CD4-positive, CD25-positive, alpha-beta regulatory T cell (primary cell): ENCODE data around the gene KYNU. TPM values are rescaled to one million over a fixed set of nuclear protein-coding genes. Genes with fewer than 3 reads are reported as not detected.
"Not testable (repeated sequence)": the region's sequence is repeated elsewhere in the genome, so short reads cannot be mapped to it uniquely, and the experiment has no call there.

ENCODE experiments used
- ATAC-seq, 2 donors: fragments of 150-1000 bp; cut with Tn5 transposase; one replicate each; pipeline ENCODE4 v1.10.0; 2021; ENCODE audit warnings: low read depth in 2 of 2, moderate number of reproducible peaks in 2 of 2, moderate library complexity in 1 of 2
- DNase-seq, 3 donors: peaks; one replicate each; pipeline versions ENCODE4 v3.0.0 to v3.0.0-alpha.2; 2012 to 2022; ENCODE audit warnings: mixed read lengths in 1 of 3
- H3K27ac ChIP-seq: one replicate; pipeline ENCODE4 v1.7.0; 2013; ENCODE audit warnings: mild to moderate bottlenecking, low read length; ENCODE audit not compliant: insufficient read depth, poor library complexity, severe bottlenecking
- H3K27me3 ChIP-seq: one replicate; pipeline ENCODE4 v1.7.0; 2013; ENCODE audit warnings: low read length; ENCODE audit not compliant: control insufficient read depth, insufficient read depth
- H3K36me3 ChIP-seq: one replicate; pipeline ENCODE4 v1.7.0; 2013; ENCODE audit warnings: mild to moderate bottlenecking, low read length, moderate library complexity; ENCODE audit not compliant: control insufficient read depth, insufficient read depth
- H3K4me1 ChIP-seq: 2 replicates; pipeline ENCODE4 v1.7.0; 2013; ENCODE audit warnings: mild to moderate bottlenecking, low read length; ENCODE audit not compliant: insufficient read depth, control insufficient read depth, poor library complexity, severe bottlenecking
- H3K4me3 ChIP-seq: one replicate; pipeline ENCODE4 v1.7.0; 2013; ENCODE audit warnings: low read depth, mild to moderate bottlenecking, low read length, moderate library complexity
- H3K9me3 ChIP-seq, 2 experiments: 1 replicate in 1 of 2; 2 replicates in 1 of 2; pipeline ENCODE4 v1.7.0; 2013; ENCODE audit warnings: low read length in 2 of 2, mild to moderate bottlenecking in 1 of 2, moderate library complexity in 1 of 2; ENCODE audit not compliant: control insufficient read depth in 2 of 2
- H3K27ac Mint-ChIP-seq, 3 donors: one replicate each; pipeline ENCODE4 v1.8.0; 2020 to 2022; ENCODE audit warnings: mild to moderate bottlenecking in 3 of 3, mixed read lengths in 3 of 3, moderate library complexity in 2 of 3
- H3K27me3 Mint-ChIP-seq: one replicate; pipeline ENCODE4 v1.8.0; 2022; ENCODE audit warnings: mild to moderate bottlenecking, mixed read lengths
- H3K36me3 Mint-ChIP-seq: one replicate; pipeline ENCODE4 v1.8.0; 2020; ENCODE audit warnings: mixed read lengths
- H3K4me1 Mint-ChIP-seq, 4 donors: one replicate each; pipeline ENCODE4 v1.8.0; 2020 to 2022; ENCODE audit warnings: mixed read lengths in 4 of 4, mild to moderate bottlenecking in 1 of 4
- H3K4me3 Mint-ChIP-seq, 4 donors: one replicate each; pipeline ENCODE4 v1.8.0; 2020 to 2022; ENCODE audit warnings: mild to moderate bottlenecking in 4 of 4, mixed read lengths in 4 of 4, moderate library complexity in 3 of 4
- H3K9me3 Mint-ChIP-seq, 7 donors: one replicate each; pipeline ENCODE4 v1.8.0; 2020 to 2022; ENCODE audit warnings: mixed read lengths in 7 of 7, mild to moderate bottlenecking in 3 of 7, moderate library complexity in 2 of 7
- polyA plus RNA-seq, 4 donors: library from polyadenylated mRNA; unstranded; fragments of 300-500 nt; fragmentation: Illumina TruSeq; gene quantifications; one replicate each; pipeline ENCODE4 v1.2.3, GENCODE V29; 2021
- total RNA-seq: library from RNA; stranded (reverse); gene quantifications from one replicate; pipeline ENCODE4 v1.2.3, GENCODE V29; 2022

KYNU gene
- total and polyA plus RNA-seq, 5 donors from 2014 or later, result 0.08 TPM; not detected in 4

GRCh38 chr2:142853912-142854311 is 23.6 kb upstream of the KYNU start:
- no peak overlapping the region for H3K27ac Mint-ChIP-seq
- Histone ChIP-seq H3K4me1 (no peaks in the 10 kb centered on the region), H3K9me3 (no peaks in the 10 kb centered on the region), H3K27me3 (no peaks in the 10 kb centered on the region), H3K36me3 (no peaks in the 10 kb centered on the region), H3K4me3 (no peak overlapping the region), H3K27ac (no peak overlapping the region)
- DNase-seq, result no peak
- no peak for ATAC-seq
- no peaks in the 10 kb centered on the region for H3K4me1 Mint-ChIP-seq
- H3K36me3 Mint-ChIP-seq, result no peaks in the 10 kb centered on the region
- no peak overlapping the region for H3K4me3 Mint-ChIP-seq
- no peaks in the 10 kb centered on the region for H3K27me3 Mint-ChIP-seq
- peaks cover 0 to 3% (median 0%) of the 10 kb centered on the region in 7 donors for H3K9me3 Mint-ChIP-seq

- Mint-ChIP-seq H3K27ac (no peak overlapping the region), H3K4me1 (no peaks in the 10 kb centered on the region), H3K4me3 (no peak overlapping the region), H3K9me3 (peaks cover 0 to 6% (median 0%) of the 10 kb centered on the region in 7 donors), H3K27me3 (no peaks in the 10 kb centered on the region), H3K36me3 (no peaks in the 10 kb centered on the region)
- Histone ChIP-seq H3K27me3 (no peaks in the 10 kb centered on the region), H3K27ac (no peak overlapping the region), H3K9me3 (no peaks in the 10 kb centered on the region), H3K4me1 (no peaks in the 10 kb centered on the region), H3K4me3 (no peak overlapping the region), H3K36me3 (no peaks in the 10 kb centered on the region)
- DNase-seq (no peak), ATAC-seq (no peak)
Measured at GRCh38 chr2:142857256-142858164, 20.0 kb upstream of the KYNU start.

GRCh38 chr2:142858961-142859360 is 18.5 kb upstream of the KYNU start:
- no peak for DNase-seq
- no peak overlapping the region for H3K27ac Mint-ChIP-seq
- Histone ChIP-seq H3K27ac (no peak overlapping the region), H3K9me3 (no peaks in the 10 kb centered on the region), H3K4me3 (no peak overlapping the region), H3K4me1 (no peaks in the 10 kb centered on the region), H3K36me3 (no peaks in the 10 kb centered on the region), H3K27me3 (no peaks in the 10 kb centered on the region)
- H3K4me3 Mint-ChIP-seq, result no peak overlapping the region
- peaks cover 0 to 7% (median 0%) of the 10 kb centered on the region in 7 donors for H3K9me3 Mint-ChIP-seq
- no peaks in the 10 kb centered on the region for H3K27me3 Mint-ChIP-seq
- no peak for ATAC-seq
- H3K4me1 Mint-ChIP-seq, result no peaks in the 10 kb centered on the region
- no peaks in the 10 kb centered on the region for H3K36me3 Mint-ChIP-seq

- no peaks in the 10 kb centered on the region for H3K27me3 ChIP-seq
- no peak overlapping the region for H3K27ac ChIP-seq
- no peaks in the 10 kb centered on the region for H3K4me1 ChIP-seq
- Mint-ChIP-seq H3K9me3 (peaks cover 0 to 7% (median 0%) of the 10 kb centered on the region in 7 donors), H3K4me3 (no peak overlapping the region), H3K27ac (no peak overlapping the region), H3K27me3 (no peaks in the 10 kb centered on the region), H3K36me3 (no peaks in the 10 kb centered on the region), H3K4me1 (no peaks in the 10 kb centered on the region)
- H3K4me3 ChIP-seq, result no peak overlapping the region
- no peaks in the 10 kb centered on the region for H3K36me3 ChIP-seq
- no peak for DNase-seq
- H3K9me3 ChIP-seq, result no peaks in the 10 kb centered on the region
- no peak for ATAC-seq
Measured at GRCh38 chr2:142862299-142862698, 15.2 kb upstream of the KYNU start.

GRCh38 chr2:142862847-142863246 is 14.6 kb upstream of the KYNU start:
- Mint-ChIP-seq H3K9me3 (peaks cover 0 to 7% (median 0%) of the 10 kb centered on the region in 7 donors), H3K4me3 (no peak overlapping the region), H3K27me3 (no peaks in the 10 kb centered on the region), H3K27ac (no peak overlapping the region), H3K4me1 (no peaks in the 10 kb centered on the region), H3K36me3 (no peaks in the 10 kb centered on the region)
- Histone ChIP-seq H3K36me3 (no peaks in the 10 kb centered on the region), H3K27me3 (no peaks in the 10 kb centered on the region), H3K4me3 (no peak overlapping the region), H3K9me3 (no peaks in the 10 kb centered on the region), H3K4me1 (no peaks in the 10 kb centered on the region), H3K27ac (no peak overlapping the region)
- ATAC-seq (no peak), DNase-seq (no peak)

GRCh38 chr2:142863485-142863961 is 13.9 kb upstream of the KYNU start:
- DNase-seq (no peak), ATAC-seq (no peak)
- H3K4me3 ChIP-seq, result no peak overlapping the region
- H3K36me3 ChIP-seq, result no peaks in the 10 kb centered on the region
- no peaks in the 10 kb centered on the region for H3K27me3 ChIP-seq
- no peaks in the 10 kb centered on the region for H3K9me3 ChIP-seq
- H3K36me3 Mint-ChIP-seq, result no peaks in the 10 kb centered on the region
- H3K9me3 Mint-ChIP-seq, result peaks cover 0 to 7% (median 0%) of the 10 kb centered on the region in 7 donors
- H3K27ac ChIP-seq, result no peak overlapping the region
- no peaks in the 10 kb centered on the region for H3K4me1 ChIP-seq
- no peaks in the 10 kb centered on the region for H3K4me1 Mint-ChIP-seq
- H3K4me3 Mint-ChIP-seq, result no peak overlapping the region
- no peak overlapping the region for H3K27ac Mint-ChIP-seq
- H3K27me3 Mint-ChIP-seq, result no peaks in the 10 kb centered on the region

GRCh38 chr2:142864605-142865004 is 12.9 kb upstream of the KYNU start:
- not testable (repeated sequence) for H3K36me3 Mint-ChIP-seq, H3K4me1 Mint-ChIP-seq, DNase-seq, ATAC-seq, H3K9me3 ChIP-seq, H3K36me3 ChIP-seq, H3K4me3 Mint-ChIP-seq, H3K4me3 ChIP-seq, H3K27me3 ChIP-seq, H3K27ac ChIP-seq, H3K27ac Mint-ChIP-seq, H3K4me1 ChIP-seq, H3K9me3 Mint-ChIP-seq, H3K27me3 Mint-ChIP-seq

GRCh38 chr2:142865924-142866323 is 11.5 kb upstream of the KYNU start:
- H3K27me3 ChIP-seq, result no peaks in the 10 kb centered on the region
- Mint-ChIP-seq H3K36me3 (no peaks in the 10 kb centered on the region), H3K9me3 (peaks cover 0 to 3% (median 0%) of the 10 kb centered on the region in 7 donors), H3K4me1 (no peaks in the 10 kb centered on the region), H3K27me3 (no peaks in the 10 kb centered on the region), H3K4me3 (no peak overlapping the region), H3K27ac (no peak overlapping the region)
- no peak overlapping the region for H3K27ac ChIP-seq
- H3K4me3 ChIP-seq, result no peak overlapping the region
- DNase-seq (no peak), ATAC-seq (peak; percentile 45 to 47)
- no peaks in the 10 kb centered on the region for H3K4me1 ChIP-seq
- no peaks in the 10 kb centered on the region for H3K36me3 ChIP-seq
- no peaks in the 10 kb centered on the region for H3K9me3 ChIP-seq
